Ishikawa (cell line): Measurements from ENCODE around the gene CFAP54.

ENCODE experiments used
- CEBPB ChIP-seq: IDR thresholded peaks from 2 replicates; pipeline ENCODE4 v1.6.1; 2012
- CREB1 ChIP-seq: IDR thresholded peaks from 2 replicates; pipeline ENCODE4 v1.6.1; 2012; ENCODE audit warnings: low read depth
- EGR1 ChIP-seq: IDR thresholded peaks from 2 replicates; pipeline ENCODE4 v1.6.1; 2012
- EP300 ChIP-seq: IDR thresholded peaks from 2 replicates; pipeline ENCODE4 v1.6.1; 2012; ENCODE audit warnings: borderline replicate concordance
- MAX ChIP-seq: IDR thresholded peaks from 2 replicates; pipeline ENCODE4 v1.6.1; 2012
- NFIC ChIP-seq: IDR thresholded peaks from 2 replicates; pipeline ENCODE4 v1.6.1; 2012
- RAD21 ChIP-seq: IDR thresholded peaks from 2 replicates; pipeline ENCODE4 v1.6.1; 2012; ENCODE audit warnings: low read depth
- REST ChIP-seq: IDR thresholded peaks from 2 replicates; pipeline ENCODE4 v1.6.1; 2012; ENCODE audit warnings: low read depth, mild to moderate bottlenecking
- TAF1 ChIP-seq: IDR thresholded peaks from 2 replicates; pipeline ENCODE4 v1.6.1; 2012; ENCODE audit warnings: low read depth, mild to moderate bottlenecking
- TCF12 ChIP-seq: IDR thresholded peaks from 2 replicates; pipeline ENCODE4 v1.6.1; 2012; ENCODE audit warnings: low read depth
- USF1 ChIP-seq: IDR thresholded peaks from 2 replicates; pipeline ENCODE4 v1.6.1; 2012
- YY1 ChIP-seq: IDR thresholded peaks from 2 replicates; pipeline ENCODE4 v1.6.1; 2012; ENCODE audit warnings: low read depth
- ZBTB7A ChIP-seq: IDR thresholded peaks from 2 replicates; pipeline ENCODE4 v1.6.1; 2012; ENCODE audit warnings: low read depth

- TF ChIP-seq CEBPB (no peak), EP300 (no peak), CREB1 (no peak), YY1 (no peak), RAD21 (no peak), MAX (no peak), EGR1 (no peak), NFIC (no peak), REST (no peak), USF1 (no peak), TAF1 (no peak), TCF12 (no peak), ZBTB7A (no peak)
Measured at GRCh38 chr12:96456265-96456974, 33.0 kb upstream of the CFAP54 start.
